Caco-2 (cell line): ENCODE measurements around the gene GRM4. TPM values are rescaled to one million over a fixed set of nuclear protein-coding genes. Genes with fewer than 3 reads are reported as not detected.

Experiments used
- BruUV-seq: library from RNA; stranded (reverse); fragments of 400-500 nt; replicated peaks from 2 replicates; lab custom pipeline; 2021; lab: Mats Ljungman, UMichigan
- CTCF ChIA-PET: fragments of 300-600 bp; sonication (Branson Sonifier 250); formaldehyde crosslinking; loops from one replicate; lab custom pipeline; 2022; ENCODE audit warnings: antibody characterized with exemption; lab: Charles Lee
- POLR2A ChIA-PET: fragments of 300-600 bp; sonication (Branson Sonifier 250); formaldehyde crosslinking; loops from one replicate; lab custom pipeline; 2022; ENCODE audit warnings: antibody characterized with exemption; lab: Charles Lee
- DNase-seq, 2 experiments: peaks; one replicate each; pipeline versions ENCODE4 v3.0.0 to v3.0.0-alpha.2; 2020 to 2022
- H3K27me3 ChIP-seq: replicated peaks from 2 replicates; pipeline ENCODE4 v1.6.0; 2011; ENCODE audit warnings: low read length; ENCODE audit not compliant: control insufficient read depth, insufficient read depth
- H3K36me3 ChIP-seq: 2 replicates; pipeline ENCODE4 v1.5.1; 2011; ENCODE audit warnings: low read length; ENCODE audit not compliant: control insufficient read depth, insufficient read depth
- H3K4me1 ChIP-seq: fragments of 250-450 bp; sonication (Bioruptor Pico); 2 replicates; pipeline ENCODE4 v1.5.1; 2020; ENCODE audit warnings: mild to moderate bottlenecking
- H3K4me3 ChIP-seq: 2 replicates; pipeline ENCODE4 v1.5.1; 2011; ENCODE audit warnings: low read depth, mild to moderate bottlenecking, control low read depth, low read length
- H3K9me3 ChIP-seq: fragments of 250-450 bp; sonication (Bioruptor Pico); 2 replicates; pipeline ENCODE4 v1.5.1; 2020; ENCODE audit warnings: mild to moderate bottlenecking, moderate library complexity
- H3K27ac Mint-ChIP-seq: one replicate; pipeline ENCODE4 v1.8.0; 2022; ENCODE audit warnings: mixed read lengths; ENCODE audit not compliant: unreplicated experiment
- H3K27me3 Mint-ChIP-seq: one replicate; pipeline ENCODE4 v1.8.0; 2022; ENCODE audit warnings: mixed read lengths; ENCODE audit not compliant: insufficient read depth, unreplicated experiment
- H3K36me3 Mint-ChIP-seq: one replicate; pipeline ENCODE4 v1.8.0; 2022; ENCODE audit warnings: mild to moderate bottlenecking, mixed read lengths; ENCODE audit not compliant: insufficient read depth, unreplicated experiment
- H3K4me1 Mint-ChIP-seq: one replicate; pipeline ENCODE4 v1.8.0; 2022; ENCODE audit warnings: low read depth, mixed read lengths; ENCODE audit not compliant: unreplicated experiment
- H3K4me3 Mint-ChIP-seq: one replicate; pipeline ENCODE4 v1.8.0; 2022; ENCODE audit warnings: mild to moderate bottlenecking, moderate library complexity, mixed read lengths; ENCODE audit not compliant: unreplicated experiment
- H3K9me3 Mint-ChIP-seq: one replicate; pipeline ENCODE4 v1.8.0; 2022; ENCODE audit warnings: mixed read lengths; ENCODE audit not compliant: unreplicated experiment
- intact Hi-C: fragments of 100-400 bp; cut with micrococcal nuclease; formaldehyde crosslinking; loops from one replicate; pipeline ENCODE4 v1.10.0; 2022; ENCODE audit not compliant: unreplicated experiment
- total RNA-seq: library from RNA; stranded (reverse); gene quantifications from 2 replicates; pipeline ENCODE4 v1.2.3, GENCODE V29; 2022
- TF ChIP-seq, protein P1 (sequence below), 2 experiments: fragments of 200-600 bp in 1 of 2; IDR thresholded peaks; 1 replicate in 1 of 2; 2 replicates in 1 of 2; pipeline versions ENCODE4 v1.5.1 to v1.8.0; 2011 to 2022; ENCODE audit warnings: antibody characterized with exemption in 1 of 2, control low read depth in 1 of 2, inconsistent platforms in 1 of 2, low read depth in 1 of 2, low read length in 1 of 2, mild to moderate bottlenecking in 1 of 2, moderate library complexity in 1 of 2; ENCODE audit not compliant: insufficient read depth in 1 of 2, severe bottlenecking in 1 of 2, unreplicated experiment in 1 of 2

Gene GRM4
- total RNA-seq, 1 experiment from 2014 or later = 0.09 TPM

DNA sequence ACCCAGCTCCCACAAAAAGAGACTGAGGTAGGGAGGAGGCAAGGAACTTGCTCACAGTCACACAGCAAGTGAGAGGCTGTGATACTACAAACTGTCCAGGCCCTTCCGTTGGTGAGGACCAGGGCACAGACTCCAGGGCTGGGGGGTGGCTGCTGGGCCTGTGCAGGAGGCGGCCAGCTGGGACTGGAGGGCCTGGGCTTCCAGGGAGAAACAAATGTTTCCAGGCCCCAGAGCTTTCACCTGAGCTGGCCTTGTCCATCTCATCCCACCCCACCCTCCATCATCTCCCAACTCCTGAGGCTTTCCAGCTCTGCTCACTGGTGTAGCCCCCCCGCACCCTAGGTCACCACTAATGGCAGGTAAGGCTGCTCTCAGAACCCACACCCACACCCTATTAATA is 86.0 kb downstream of the GRM4 start:
- POLR2A ChIA-PET = no interaction called here
- Histone ChIP-seq H3K9me3 (no peaks in the 10 kb centered on the region), H3K36me3 (no peaks in the 10 kb centered on the region), H3K27me3 (peaks cover 1% of the 10 kb centered on the region; the same call in 1 of the 2 replicates), H3K4me1 (no peaks in the 10 kb centered on the region), H3K4me3 (no peak overlapping the region)
- H3K27me3 Mint-ChIP-seq = peaks cover 10% of the 10 kb centered on the region
- TF ChIP-seq, protein P1, sequence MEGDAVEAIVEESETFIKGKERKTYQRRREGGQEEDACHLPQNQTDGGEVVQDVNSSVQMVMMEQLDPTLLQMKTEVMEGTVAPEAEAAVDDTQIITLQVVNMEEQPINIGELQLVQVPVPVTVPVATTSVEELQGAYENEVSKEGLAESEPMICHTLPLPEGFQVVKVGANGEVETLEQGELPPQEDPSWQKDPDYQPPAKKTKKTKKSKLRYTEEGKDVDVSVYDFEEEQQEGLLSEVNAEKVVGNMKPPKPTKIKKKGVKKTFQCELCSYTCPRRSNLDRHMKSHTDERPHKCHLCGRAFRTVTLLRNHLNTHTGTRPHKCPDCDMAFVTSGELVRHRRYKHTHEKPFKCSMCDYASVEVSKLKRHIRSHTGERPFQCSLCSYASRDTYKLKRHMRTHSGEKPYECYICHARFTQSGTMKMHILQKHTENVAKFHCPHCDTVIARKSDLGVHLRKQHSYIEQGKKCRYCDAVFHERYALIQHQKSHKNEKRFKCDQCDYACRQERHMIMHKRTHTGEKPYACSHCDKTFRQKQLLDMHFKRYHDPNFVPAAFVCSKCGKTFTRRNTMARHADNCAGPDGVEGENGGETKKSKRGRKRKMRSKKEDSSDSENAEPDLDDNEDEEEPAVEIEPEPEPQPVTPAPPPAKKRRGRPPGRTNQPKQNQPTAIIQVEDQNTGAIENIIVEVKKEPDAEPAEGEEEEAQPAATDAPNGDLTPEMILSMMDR (IDR thresholded peaks at IDR 0.05; ENCODE audit: insufficient read depth in 1 of 2, low read depth in 1 of 2, low read length in 1 of 2, severe bottlenecking in 1 of 2, unreplicated experiment in 1 of 2) = no peak
- DNase-seq = no peak
- intact Hi-C loops = no loop called here
- peaks cover 6% of the 10 kb centered on the region for H3K4me1 Mint-ChIP-seq
- H3K27ac Mint-ChIP-seq = no peak overlapping the region
- no peaks in the 10 kb centered on the region for H3K9me3 Mint-ChIP-seq
- no peak overlapping the region for H3K4me3 Mint-ChIP-seq
- CTCF ChIA-PET = no interaction called here
- no TSS peak for BruUV-seq
- no peaks in the 10 kb centered on the region for H3K36me3 Mint-ChIP-seq

- CTCF ChIA-PET = no interaction called here
- H3K27me3 Mint-ChIP-seq = peaks cover 9% of the 10 kb centered on the region
- Histone ChIP-seq H3K36me3 (no peaks in the 10 kb centered on the region), H3K4me1 (no peaks in the 10 kb centered on the region), H3K9me3 (no peaks in the 10 kb centered on the region), H3K27me3 (peaks cover 1% of the 10 kb centered on the region; the same call in 1 of the 2 replicates), H3K4me3 (no peak overlapping the region)
- no peak overlapping the region for H3K27ac Mint-ChIP-seq
- H3K4me1 Mint-ChIP-seq = peaks cover 6% of the 10 kb centered on the region
- H3K9me3 Mint-ChIP-seq = no peaks in the 10 kb centered on the region
- intact Hi-C loops = no loop called here
- TF ChIP-seq, protein P1 (IDR thresholded peaks at IDR 0.05; ENCODE audit: insufficient read depth in 1 of 2, low read depth in 1 of 2, low read length in 1 of 2, severe bottlenecking in 1 of 2, unreplicated experiment in 1 of 2) = no peak
- H3K36me3 Mint-ChIP-seq = no peaks in the 10 kb centered on the region
- POLR2A ChIA-PET = no interaction called here
- no TSS peak for BruUV-seq
- no peak for DNase-seq
- no peak overlapping the region for H3K4me3 Mint-ChIP-seq
Measured at GRCh38 chr6:34059136-34059731, 86.7 kb downstream of the GRM4 start.

- peaks cover 1% of the 10 kb centered on the region; the same call in 1 of the 2 replicates for H3K27me3 ChIP-seq
- H3K9me3 ChIP-seq = no peaks in the 10 kb centered on the region
- H3K4me1 ChIP-seq = no peaks in the 10 kb centered on the region
- no peak overlapping the region for H3K27ac Mint-ChIP-seq
- no peaks in the 10 kb centered on the region for H3K36me3 ChIP-seq
- CTCF ChIA-PET = interaction anchor here (0.7 kb wide), 1 partner anchor 11 kb away, joined by 3 read pairs; no protein-coding TSS in a partner anchor
- no TSS peak for BruUV-seq
- intact Hi-C loops = no loop called here
- no peak overlapping the region for H3K4me3 Mint-ChIP-seq
- TF ChIP-seq, protein P1 (IDR thresholded peaks at IDR 0.05; ENCODE audit: insufficient read depth in 1 of 2, low read depth in 1 of 2, low read length in 1 of 2, severe bottlenecking in 1 of 2, unreplicated experiment in 1 of 2) = no peak
- no peak overlapping the region for H3K4me3 ChIP-seq
- no peak for DNase-seq
- peaks cover 7% of the 10 kb centered on the region for H3K27me3 Mint-ChIP-seq
- no peaks in the 10 kb centered on the region for H3K36me3 Mint-ChIP-seq
- peaks cover 6% of the 10 kb centered on the region for H3K4me1 Mint-ChIP-seq
- H3K9me3 Mint-ChIP-seq = no peaks in the 10 kb centered on the region
- POLR2A ChIA-PET = no interaction called here
Measured at GRCh38 chr6:34057790-34058189, 88.1 kb downstream of the GRM4 start.
